ENCODE data around the gene IFNL2.

GRCh38 chr19:39282021-39282420, 13.8 kb downstream of the IFNL2 start:
- TF ChIP-seq, protein P1, sequence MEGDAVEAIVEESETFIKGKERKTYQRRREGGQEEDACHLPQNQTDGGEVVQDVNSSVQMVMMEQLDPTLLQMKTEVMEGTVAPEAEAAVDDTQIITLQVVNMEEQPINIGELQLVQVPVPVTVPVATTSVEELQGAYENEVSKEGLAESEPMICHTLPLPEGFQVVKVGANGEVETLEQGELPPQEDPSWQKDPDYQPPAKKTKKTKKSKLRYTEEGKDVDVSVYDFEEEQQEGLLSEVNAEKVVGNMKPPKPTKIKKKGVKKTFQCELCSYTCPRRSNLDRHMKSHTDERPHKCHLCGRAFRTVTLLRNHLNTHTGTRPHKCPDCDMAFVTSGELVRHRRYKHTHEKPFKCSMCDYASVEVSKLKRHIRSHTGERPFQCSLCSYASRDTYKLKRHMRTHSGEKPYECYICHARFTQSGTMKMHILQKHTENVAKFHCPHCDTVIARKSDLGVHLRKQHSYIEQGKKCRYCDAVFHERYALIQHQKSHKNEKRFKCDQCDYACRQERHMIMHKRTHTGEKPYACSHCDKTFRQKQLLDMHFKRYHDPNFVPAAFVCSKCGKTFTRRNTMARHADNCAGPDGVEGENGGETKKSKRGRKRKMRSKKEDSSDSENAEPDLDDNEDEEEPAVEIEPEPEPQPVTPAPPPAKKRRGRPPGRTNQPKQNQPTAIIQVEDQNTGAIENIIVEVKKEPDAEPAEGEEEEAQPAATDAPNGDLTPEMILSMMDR (IDR thresholded peaks at IDR 0.05): no peak
- TF ChIP-seq SIN3A (IDR thresholded peaks at IDR 0.05; ENCODE audit: borderline replicate concordance, insufficient read depth, low read depth, low read length): no peak
- no peak for TF ChIP-seq POLR2AphosphoS5 (IDR thresholded peaks at IDR 0.05; ENCODE audit: low read depth, low read length)
- TF ChIP-seq, protein P2, sequence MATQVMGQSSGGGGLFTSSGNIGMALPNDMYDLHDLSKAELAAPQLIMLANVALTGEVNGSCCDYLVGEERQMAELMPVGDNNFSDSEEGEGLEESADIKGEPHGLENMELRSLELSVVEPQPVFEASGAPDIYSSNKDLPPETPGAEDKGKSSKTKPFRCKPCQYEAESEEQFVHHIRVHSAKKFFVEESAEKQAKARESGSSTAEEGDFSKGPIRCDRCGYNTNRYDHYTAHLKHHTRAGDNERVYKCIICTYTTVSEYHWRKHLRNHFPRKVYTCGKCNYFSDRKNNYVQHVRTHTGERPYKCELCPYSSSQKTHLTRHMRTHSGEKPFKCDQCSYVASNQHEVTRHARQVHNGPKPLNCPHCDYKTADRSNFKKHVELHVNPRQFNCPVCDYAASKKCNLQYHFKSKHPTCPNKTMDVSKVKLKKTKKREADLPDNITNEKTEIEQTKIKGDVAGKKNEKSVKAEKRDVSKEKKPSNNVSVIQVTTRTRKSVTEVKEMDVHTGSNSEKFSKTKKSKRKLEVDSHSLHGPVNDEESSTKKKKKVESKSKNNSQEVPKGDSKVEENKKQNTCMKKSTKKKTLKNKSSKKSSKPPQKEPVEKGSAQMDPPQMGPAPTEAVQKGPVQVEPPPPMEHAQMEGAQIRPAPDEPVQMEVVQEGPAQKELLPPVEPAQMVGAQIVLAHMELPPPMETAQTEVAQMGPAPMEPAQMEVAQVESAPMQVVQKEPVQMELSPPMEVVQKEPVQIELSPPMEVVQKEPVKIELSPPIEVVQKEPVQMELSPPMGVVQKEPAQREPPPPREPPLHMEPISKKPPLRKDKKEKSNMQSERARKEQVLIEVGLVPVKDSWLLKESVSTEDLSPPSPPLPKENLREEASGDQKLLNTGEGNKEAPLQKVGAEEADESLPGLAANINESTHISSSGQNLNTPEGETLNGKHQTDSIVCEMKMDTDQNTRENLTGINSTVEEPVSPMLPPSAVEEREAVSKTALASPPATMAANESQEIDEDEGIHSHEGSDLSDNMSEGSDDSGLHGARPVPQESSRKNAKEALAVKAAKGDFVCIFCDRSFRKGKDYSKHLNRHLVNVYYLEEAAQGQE (IDR thresholded peaks at IDR 0.05; ENCODE audit: insufficient read depth in 1 of 2, low read depth in 2 of 2, low read length in 1 of 2): no peak
- TF ChIP-seq TCF7L2 (IDR thresholded peaks at IDR 0.05; ENCODE audit: low read depth, low read length): no peak
